Gastroesophageal sphincter (tissue), 3 donors: ENCODE data around the gene LARGE1.

Source experiments
- EP300 ChIP-seq: sonication (generic); formaldehyde crosslinking; IDR thresholded peaks from one replicate; pipeline ENCODE4 v1.6.1; 2017; ENCODE audit warnings: antibody characterized with exemption, mild to moderate bottlenecking
- POLR2A ChIP-seq, 2 donors: fragments of 450-650 bp; IDR thresholded peaks; one replicate each; pipeline ENCODE4 v1.6.1; 2017; ENCODE audit warnings: antibody characterized with exemption in 2 of 2, mild to moderate bottlenecking in 2 of 2, moderate library complexity in 1 of 2
- POLR2AphosphoS5 ChIP-seq: sonication (generic); formaldehyde crosslinking; IDR thresholded peaks from one replicate; pipeline ENCODE4 v1.6.1; 2017; ENCODE audit warnings: antibody characterized with exemption
- TF ChIP-seq, protein P1 (sequence below), 4 experiments: fragments of 200-600 bp in 2 of 4; fragments of 450-650 bp in 2 of 4; sonication (generic) in 1 of 4; IDR thresholded peaks; one replicate each; pipeline ENCODE4 v1.5.1; 2017 to 2019; ENCODE audit warnings: antibody characterized with exemption in 4 of 4, mild to moderate bottlenecking in 2 of 4, moderate library complexity in 2 of 4

DNA sequence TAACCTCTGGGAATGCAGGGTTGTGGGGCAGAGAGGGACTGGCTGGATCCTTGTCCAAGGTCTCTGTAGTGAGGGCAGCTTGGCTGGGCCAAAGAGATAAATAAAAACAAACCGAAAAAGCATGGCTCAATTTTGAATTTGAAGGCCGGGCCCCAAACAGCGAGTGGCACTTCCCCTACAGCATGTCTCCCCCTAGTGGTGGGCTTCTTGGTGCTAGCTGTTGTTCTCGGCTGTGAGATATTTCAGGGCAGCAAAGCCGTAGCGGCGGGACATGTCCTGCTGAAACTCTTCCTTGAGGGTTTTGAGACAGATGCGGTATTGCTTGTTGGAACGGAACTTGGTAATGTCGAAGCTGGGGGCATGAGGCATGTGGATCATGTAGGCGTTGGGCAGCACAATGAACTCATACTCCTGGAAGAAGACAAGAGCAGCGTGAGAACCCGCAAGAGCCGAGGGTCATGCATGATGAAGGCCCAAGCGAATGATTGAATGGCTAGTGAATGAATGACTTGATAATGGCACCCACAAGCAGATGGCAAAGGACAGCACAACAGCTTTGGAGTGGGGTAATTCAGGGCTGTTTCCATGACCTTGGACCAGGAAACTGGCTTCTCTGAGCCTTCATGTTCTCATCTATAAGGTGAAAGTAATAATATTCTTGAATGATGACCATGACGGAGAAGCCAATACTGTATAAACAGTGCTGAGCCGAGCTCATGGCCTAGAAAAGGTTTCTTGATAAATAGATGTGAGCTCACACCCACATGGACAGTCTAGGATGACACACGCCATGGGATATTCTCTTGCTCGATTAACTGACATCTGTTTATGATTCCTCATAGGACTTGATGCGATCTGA lies 645.8 kb downstream of the LARGE1 start:
- no peak for TF ChIP-seq EP300
- TF ChIP-seq, protein P1, sequence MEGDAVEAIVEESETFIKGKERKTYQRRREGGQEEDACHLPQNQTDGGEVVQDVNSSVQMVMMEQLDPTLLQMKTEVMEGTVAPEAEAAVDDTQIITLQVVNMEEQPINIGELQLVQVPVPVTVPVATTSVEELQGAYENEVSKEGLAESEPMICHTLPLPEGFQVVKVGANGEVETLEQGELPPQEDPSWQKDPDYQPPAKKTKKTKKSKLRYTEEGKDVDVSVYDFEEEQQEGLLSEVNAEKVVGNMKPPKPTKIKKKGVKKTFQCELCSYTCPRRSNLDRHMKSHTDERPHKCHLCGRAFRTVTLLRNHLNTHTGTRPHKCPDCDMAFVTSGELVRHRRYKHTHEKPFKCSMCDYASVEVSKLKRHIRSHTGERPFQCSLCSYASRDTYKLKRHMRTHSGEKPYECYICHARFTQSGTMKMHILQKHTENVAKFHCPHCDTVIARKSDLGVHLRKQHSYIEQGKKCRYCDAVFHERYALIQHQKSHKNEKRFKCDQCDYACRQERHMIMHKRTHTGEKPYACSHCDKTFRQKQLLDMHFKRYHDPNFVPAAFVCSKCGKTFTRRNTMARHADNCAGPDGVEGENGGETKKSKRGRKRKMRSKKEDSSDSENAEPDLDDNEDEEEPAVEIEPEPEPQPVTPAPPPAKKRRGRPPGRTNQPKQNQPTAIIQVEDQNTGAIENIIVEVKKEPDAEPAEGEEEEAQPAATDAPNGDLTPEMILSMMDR (IDR thresholded peaks at IDR 0.05) = peak in 1 of 4 experiments; percentile 28
- TF ChIP-seq POLR2AphosphoS5 = no peak
- TF ChIP-seq POLR2A (IDR thresholded peaks at IDR 0.05) = no peak
